Stimulated activated CD8-positive, alpha-beta memory T cell treated with anti-CD3 and anti-CD28 coated beads, Interleukin-7, amount 100 ng/mL, for 24 hours (primary cell): Measurements from ENCODE around the gene RNF224.
"Not testable (repeated sequence)": the region's sequence is repeated elsewhere in the genome, so short reads cannot be mapped to it uniquely, and the experiment has no call there.

Experiments
- DNase-seq: peaks from one replicate; pipeline ENCODE4 v3.0.0-alpha.2; 2020; ENCODE audit warnings: low read depth

The RNF224 gene

DNA sequence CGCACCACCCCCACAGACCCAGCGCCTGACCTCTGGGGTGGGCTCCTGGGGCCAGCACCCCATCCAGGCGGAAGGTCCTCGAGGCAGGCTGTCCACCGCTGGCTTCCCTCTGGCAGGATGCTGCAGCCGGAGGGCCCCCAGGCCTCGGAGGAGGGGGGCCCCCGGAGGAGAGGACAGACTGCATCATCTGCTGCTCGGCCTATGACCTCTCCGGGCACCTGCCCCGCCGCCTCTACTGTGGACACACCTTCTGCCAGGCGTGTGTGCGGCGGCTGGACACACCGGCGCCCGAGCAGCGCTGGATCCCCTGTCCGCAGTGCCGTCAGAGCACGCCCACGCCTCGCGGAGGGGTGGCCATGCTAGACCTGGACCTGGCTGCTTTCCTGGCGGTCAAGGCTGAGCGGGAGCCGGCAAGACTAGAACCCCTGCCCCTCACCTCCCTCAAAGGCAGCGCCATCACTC is 1.2 kb downstream of the RNF224 start:
- no peak for DNase-seq

DNA sequence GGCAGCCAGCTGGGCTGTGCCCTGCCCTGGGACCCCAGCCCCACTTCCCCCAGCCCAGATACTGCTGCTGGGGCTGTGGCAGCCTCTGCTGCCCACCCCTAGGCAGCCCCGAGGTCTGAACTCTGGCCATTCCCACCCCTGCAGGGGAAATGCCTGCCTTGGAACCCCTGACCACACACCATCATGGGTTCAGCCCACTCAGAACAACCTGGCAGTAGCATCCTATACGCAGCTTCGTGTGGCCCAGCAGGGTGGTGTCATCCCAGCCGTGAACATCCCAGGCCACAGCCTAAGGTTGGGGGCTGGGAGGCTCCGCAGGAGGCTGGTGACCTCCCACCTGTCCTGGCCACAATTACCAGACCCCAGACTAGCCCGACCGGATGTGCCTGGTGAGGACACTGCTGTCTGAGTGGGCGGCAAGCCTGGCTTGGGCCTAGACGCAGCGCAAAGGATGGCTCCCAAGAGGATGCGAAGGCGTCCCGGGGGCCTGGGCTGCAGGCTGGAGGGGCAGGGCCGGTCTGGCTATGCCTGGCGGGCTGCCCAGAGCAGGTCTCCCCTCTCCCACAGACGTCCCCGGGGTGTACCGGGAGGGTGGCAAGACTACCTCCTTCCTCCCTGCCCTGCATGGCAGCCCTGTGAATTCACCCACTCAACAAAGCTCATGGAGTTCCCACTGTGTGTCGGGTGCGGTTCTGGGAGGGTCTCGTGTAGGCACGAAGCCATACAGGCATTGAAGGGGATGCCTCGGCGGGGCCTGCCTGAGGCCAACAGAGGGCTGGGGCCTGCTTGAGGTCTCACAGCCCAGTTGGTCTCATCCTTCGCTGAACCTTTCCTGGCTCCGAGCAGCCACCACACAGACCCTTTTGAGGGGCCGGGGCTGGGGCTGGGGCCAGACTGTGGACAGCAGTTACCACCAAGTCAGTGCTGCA is 1.9 kb downstream of the RNF224 start:
- DNase-seq, result no peak

GRCh38 chr9:137229903-137230704 is 2.8 kb downstream of the RNF224 start:
- no peak for DNase-seq

DNA sequence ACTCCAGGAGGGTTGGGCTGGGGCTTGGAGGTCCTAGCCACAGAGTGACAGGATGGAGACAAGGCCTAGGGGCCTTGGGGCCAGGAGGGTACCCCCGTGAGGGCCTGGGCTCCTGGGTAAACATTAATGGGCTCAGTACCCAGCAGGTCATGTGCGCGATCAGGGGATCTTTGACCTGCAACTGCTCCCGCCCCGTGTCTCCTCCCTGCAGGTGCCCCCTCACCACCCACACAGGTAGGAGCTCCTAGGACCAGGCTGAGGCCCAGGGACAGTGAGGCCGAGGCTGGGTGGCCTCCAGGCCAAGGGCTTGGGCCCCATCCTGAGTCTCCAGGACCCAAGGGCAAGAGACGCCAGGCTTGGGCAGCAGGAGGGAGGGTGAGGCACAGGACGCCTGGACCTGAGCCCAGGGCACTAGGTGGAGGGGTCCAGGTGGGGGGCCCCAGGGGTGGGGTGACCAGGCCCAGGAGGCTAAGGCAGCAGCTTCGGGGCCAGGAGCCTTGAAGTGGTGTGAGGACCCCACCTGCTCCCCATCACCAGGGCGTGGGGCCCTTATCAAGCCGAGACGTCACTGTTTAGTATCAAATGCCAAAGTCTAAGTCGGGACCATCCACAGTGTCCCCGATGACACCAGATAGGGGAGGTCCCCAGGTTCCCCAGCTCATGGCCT is 3.5 kb downstream of the RNF224 start, which contains the start of gene SLC34A3:
Gene SLC34A3 (plus strand): TSS at position 197 of the 667 bp plus-strand sequence. CDS start 802 bp downstream, outside the sequence.
- DNase-seq, result no peak

DNA sequence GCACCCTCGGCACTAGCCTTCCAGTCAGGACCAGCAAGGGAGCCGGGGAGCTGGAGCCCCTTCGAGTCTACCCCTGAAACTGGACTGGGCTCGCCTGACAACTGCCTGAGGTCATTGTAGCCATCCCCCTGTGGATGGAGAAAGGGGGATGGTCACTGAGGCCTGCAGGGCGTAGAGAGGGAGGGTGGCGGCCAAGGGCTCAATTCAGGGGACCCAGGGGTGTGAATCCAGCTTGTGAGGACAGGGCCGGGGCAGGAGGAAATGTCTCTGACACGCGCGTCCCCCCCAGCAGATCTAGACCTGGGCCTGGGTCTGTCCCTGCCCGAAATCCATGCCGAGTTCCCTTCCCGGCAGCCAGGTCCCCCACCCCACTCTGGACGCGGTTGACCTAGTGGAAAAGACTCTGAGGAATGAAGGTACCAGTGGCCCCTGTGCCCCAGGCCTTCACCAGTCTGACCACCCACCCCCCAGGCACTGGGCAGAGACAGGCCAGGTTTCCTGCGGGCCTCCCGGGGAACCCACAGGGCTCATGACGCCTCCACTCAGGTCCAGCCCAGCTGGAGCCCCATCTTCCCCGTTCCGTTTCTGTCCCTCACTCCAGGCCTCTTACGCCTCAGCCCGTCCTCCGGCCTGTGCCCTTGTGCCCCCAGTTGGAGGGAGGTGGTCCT is 4.2 kb downstream of the RNF224 start:
- DNase-seq, result no peak

DNA sequence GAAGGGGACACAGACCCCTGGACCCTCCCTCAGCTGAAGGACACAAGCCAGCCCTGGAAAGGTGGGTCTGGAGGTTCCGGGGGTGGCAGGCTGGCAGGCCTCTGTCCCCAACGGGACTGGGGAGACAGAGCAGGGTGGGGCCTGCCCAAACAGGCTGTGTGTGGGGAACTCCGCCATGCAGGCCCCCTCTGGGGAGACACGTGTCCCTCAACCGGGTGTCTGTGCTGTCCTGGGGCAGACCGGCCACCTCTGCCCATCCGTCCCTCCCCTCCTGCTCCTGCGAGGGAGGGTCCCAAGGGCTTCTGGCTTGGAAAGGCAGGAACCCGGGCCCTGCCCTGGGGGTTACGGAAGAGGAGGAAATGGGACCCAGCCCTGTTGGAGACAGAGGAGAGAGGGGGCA is 4.8 kb downstream of the RNF224 start:
- no peak for DNase-seq

DNA sequence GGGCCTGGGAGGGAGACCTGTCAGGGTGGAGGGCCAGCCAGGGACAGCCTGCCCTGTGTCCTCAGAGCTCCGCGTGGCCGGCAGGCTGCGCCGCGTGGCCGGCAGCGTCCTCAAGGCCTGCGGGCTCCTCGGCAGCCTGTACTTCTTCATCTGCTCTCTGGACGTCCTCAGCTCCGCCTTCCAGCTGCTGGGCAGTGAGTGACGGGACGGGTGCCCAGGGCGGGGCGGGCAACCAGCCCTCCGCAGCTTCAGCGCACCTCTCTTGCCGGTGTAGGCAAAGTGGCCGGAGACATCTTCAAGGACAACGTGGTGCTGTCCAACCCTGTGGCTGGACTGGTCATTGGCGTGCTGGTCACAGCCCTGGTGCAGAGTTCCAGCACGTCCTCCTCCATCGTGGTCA is 5.2 kb downstream of the RNF224 start:
- no peak for DNase-seq

DNA sequence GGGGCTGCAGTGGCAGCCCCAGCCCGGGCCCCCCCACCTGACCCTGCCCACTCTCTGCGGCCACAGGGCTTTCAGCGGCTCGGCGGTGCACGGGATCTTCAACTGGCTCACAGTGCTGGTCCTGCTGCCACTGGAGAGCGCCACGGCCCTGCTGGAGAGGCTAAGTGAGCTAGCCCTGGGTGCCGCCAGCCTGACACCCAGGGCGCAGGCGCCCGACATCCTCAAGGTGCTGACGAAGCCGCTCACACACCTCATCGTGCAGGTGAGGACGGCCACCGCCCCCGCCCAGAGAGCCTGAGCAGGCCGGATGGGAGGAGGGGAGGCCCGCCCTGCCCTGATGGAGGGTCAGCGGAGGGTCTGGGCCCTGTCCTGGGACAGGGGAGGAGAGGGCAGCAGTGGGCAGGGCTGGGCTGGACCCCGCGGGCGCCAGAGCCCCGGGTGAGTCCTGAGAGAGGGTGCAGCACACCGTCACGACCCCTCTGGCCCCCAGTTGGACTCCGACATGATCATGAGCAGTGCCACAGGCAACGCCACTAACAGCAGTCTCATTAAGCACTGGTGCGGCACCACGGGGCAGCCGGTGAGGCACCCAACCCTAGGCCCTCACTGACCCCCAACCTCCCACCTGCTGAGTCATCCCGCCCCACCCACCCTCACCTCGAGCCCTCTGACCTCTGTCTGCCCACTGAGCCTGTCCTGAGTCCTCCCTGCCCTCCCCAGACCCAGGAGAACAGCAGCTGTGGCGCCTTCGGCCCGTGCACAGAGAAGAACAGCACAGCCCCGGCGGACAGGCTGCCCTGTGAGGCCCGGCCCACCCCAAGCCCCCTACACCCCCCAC is 6.1 kb downstream of the RNF224 start:
- no peak for DNase-seq

DNA sequence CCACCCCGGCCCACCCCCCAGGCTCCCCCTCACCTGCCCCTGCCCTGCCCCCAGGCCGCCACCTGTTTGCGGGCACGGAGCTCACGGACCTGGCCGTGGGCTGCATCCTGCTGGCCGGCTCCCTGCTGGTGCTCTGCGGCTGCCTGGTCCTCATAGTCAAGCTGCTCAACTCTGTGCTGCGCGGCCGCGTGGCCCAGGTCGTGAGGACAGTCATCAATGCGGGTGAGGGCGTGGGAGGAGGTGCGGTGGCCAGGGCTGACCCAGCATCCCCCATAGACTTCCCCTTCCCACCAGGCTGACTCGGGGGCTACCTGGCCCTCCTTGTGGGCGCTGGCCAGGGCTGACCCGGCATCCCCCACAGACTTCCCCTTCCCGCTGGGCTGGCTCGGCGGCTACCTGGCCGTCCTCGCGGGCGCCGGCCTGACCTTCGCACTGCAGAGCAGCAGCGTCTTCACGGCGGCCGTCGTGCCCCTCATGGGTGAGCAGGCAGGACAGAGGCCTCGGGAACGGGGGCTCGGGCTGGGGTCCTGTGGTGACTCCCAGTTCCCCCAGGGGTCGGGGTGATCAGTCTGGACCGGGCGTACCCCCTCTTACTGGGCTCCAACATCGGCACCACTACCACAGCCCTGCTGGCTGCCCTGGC is 6.9 kb downstream of the RNF224 start:
- DNase-seq, result no peak

DNA sequence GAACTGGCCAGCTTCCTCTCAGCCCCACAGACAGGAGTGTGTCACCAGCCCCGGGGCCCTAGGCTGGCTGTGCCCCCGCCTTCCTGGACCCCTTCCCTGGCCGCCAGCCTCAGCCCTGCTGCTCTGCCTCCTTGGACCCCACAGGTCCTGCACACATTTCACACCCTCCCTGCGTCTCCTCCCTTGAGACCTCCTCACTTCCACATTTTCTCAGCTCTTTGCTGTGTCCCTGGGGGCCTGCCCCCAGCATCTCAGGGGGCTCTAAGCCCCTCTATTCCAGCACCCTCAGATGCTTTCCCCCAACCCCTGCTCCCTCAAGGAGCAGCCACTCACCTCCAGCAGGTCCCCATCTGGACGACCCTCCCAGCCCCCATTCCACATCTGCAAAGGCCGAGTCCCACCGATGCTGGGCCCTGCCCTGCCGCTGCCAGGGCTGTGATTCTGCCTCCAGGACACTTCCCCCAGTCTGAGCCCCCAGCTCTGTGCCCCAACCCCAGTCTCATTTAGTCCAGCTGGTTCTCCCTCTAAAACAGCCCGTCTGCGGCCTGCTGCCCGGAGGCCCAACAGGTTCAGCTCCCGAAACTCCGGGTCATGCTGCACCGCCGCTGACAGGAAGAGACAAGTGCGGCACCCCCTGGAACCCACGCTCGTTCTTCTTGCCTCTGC is 7.6 kb downstream of the RNF224 start:
- no peak for DNase-seq

DNA sequence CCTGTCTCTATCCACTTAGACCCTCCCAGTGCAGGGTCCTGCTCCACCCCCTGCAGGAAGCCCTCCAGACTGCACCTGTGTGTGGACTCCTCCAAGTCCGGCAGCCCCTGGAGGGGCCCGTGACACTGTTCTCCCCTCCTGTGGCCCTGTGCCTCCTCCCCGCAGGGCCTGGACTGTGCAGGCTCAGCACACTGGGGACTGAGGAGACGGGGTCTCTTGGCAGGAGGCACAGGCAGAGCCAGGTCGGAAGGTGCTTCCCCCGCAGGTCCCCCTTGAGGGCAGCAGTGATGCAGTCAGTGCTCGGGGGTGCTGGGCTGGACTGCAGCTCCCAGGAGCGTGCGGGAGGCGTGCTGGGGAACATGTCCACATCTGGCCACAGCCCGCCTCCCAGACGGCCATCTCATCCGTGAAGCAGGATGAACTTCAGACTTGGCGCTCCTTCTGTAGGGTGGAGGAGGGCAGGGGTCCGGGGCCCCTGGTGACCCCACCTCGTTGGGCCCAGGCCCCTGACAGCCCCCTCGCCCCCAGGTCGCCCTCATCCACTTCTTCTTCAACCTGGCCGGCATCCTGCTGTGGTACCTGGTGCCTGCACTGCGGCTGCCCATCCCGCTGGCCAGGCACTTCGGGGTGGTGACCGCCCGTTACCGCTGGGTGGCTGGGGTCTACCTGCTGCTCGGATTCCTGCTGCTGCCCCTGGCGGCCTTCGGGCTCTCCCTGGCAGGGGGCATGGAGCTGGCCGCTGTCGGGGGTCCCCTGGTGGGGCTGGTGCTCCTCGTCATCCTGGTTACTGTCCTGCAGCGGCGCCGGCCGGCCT is 8.3 kb downstream of the RNF224 start:
- DNase-seq, result no peak

- peak; percentile 80 for DNase-seq
Measured at GRCh38 chr9:137236238-137236935, 9.1 kb downstream of the RNF224 start.

- no peak for DNase-seq
Measured at GRCh38 chr9:137236936-137237421, 9.7 kb downstream of the RNF224 start.

DNA sequence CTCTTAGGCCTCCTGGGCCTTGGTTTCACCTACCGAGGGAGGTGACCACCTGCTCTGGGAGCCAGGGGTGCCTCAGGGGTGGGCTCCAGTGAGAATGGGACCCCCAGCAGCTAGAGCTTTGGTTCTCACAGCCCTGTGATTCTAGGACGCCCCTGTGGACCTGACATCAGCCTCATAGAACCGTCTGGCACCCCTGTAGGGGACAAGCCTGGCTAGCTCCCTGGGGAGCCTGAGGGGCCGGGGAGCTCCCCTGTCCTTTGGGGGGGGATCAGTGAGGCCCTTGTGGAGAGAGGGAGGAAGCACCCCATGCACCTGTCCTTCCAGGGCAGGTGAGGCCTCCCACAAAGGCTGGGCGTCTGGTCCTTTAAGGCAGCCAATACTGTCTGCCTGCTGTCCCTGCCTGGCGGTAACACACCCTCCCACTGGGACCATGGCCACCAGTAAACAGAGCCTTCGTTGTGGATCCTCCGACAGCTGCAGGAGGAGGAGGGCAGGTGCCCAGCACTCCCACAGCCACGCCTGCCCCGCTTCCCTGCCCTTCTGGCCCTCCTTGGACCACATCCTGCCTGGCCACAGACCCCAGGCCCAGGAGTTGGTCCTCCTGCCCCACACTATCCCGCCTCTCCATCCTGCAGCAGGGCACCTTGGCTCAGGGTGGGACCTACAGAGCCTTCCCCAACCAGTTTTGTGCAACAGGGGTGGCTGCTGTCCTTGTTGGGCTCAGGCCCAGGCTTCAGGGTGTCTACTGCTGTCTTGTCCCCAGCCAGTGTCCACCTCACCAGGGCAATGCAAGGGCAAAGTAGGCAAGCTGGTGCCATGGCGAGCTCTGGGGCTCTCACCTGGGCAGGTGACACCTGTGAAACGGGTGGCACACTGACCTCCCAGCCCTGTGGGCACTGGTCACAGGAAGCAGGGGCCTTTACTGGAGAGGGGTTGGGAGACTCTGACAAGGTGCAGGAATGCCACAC is 10.7 kb downstream of the RNF224 start:
- DNase-seq, result no peak

DNA sequence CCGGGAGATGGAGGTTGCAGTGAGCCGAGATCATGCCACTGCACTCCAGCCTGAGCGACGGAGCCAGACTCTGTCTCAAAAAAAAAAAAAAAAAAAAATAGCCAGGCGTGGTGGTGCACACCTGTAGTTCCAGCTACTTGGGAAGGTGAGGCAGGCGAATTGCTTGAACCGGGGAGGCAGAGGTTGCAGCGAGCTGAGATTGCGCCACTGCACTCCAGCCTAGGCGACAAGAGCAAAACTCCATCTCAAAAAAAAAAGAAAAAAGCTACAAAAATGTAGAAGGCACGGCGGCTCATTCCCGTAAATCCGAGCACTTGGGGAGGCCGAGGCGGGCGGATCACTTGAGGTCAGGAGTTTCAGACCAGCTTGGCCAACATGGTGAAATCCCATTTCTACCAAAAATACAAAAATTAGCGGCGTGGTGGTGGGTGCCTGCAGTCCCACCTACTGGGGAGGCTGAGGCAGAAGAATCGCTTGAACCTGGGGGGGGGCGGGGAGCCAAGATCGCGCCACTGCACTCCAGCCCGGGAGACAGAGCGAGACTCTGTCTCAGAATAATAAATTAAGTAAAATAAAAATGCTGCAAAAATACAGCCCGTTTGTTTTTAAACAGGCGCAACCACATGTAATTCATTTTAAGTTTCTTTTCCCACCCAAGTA is 12.4 kb downstream of the RNF224 start:
- not testable (repeated sequence) for DNase-seq

DNA sequence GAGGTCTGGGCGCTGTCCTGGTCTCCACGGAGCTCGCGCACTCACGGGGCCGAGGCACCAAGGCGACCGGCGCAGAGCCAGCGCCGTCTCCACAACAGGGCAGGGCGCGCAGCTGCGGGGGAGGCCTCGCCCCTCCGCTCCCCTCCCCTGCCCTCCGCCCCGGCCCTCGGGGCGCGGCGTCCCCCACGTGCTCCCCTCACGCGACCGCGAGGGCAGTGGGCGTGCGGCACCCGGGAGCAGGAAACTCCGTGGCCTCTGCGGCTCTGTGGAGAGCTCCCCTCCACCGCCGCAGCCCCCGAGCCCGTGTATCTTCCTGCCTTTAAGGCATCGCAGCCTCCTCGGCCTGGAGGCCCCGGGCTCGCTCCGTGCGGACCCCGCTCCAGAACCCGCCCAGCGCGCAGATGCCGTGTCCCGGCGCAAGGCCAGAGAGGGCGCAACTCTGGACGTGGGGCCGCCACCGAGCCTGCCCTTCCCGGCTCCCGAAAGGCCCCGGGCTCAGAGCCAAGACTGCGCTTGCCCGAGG is 13.1 kb downstream of the RNF224 start:
- peak; percentile 33 for DNase-seq
